Left kidney (tissue), 2 donors: Measurements from ENCODE around the gene ULK2. TPM values are rescaled to one million over a fixed set of nuclear protein-coding genes. Genes with fewer than 3 reads are reported as not detected.
"Not testable (repeated sequence)": the region's sequence is repeated elsewhere in the genome, so short reads cannot be mapped to it uniquely, and the experiment has no call there.

Experiments used
- DNase-seq: peaks from one replicate; pipeline ENCODE4 v3.0.0-alpha.2; 2013
- polyA plus RNA-seq: library from polyadenylated mRNA; unstranded; fragments of 120-200 nt; gene quantifications from one replicate; pipeline ENCODE4 v1.2.1, GENCODE V29; 2013; ENCODE audit not compliant: insufficient read length

ULK2 gene
- polyA plus RNA-seq, 1 donor = 38.8 TPM

- no peak for DNase-seq
These were observed 99.5 kb downstream of the ULK2 start for GRCh38 chr17:19768046-19768782.

- peak; percentile 53 for DNase-seq
These were observed 101.1 kb downstream of the ULK2 start for GRCh38 chr17:19766421-19767270.

- no peak for DNase-seq
These were observed 101.7 kb downstream of the ULK2 start for GRCh38 chr17:19766016-19766415.

- not testable (repeated sequence) for DNase-seq
These were observed 103.7 kb downstream of the ULK2 start for GRCh38 chr17:19763991-19764390.

- no peak for DNase-seq
These were observed 104.3 kb downstream of the ULK2 start for GRCh38 chr17:19763416-19763815.

- DNase-seq = peak; percentile 75
These were observed 105.2 kb downstream of the ULK2 start for GRCh38 chr17:19762515-19762961.

GRCh38 chr17:19760746-19761145 lies 107.0 kb downstream of the ULK2 start:
- no peak for DNase-seq

- no peak for DNase-seq
These were observed 107.9 kb downstream of the ULK2 start for GRCh38 chr17:19759568-19760549.

- no peak for DNase-seq
These were observed 110.1 kb downstream of the ULK2 start for GRCh38 chr17:19757536-19758180.

GRCh38 chr17:19756546-19756945 lies 111.2 kb downstream of the ULK2 start:
- no peak for DNase-seq

- no peak for DNase-seq
These were observed 111.8 kb downstream of the ULK2 start for GRCh38 chr17:19755821-19756510.

- no peak for DNase-seq
These were observed 112.3 kb downstream of the ULK2 start for GRCh38 chr17:19755392-19755791.

GRCh38 chr17:19753661-19754463 lies 113.9 kb downstream of the ULK2 start:
- no peak for DNase-seq

GRCh38 chr17:19753051-19753509 lies 114.7 kb downstream of the ULK2 start:
- no peak for DNase-seq

- no peak for DNase-seq
These were observed 115.3 kb downstream of the ULK2 start for GRCh38 chr17:19752216-19753050.

GRCh38 chr17:19750835-19751234 lies 116.9 kb downstream of the ULK2 start:
- DNase-seq = no peak

GRCh38 chr17:19750020-19750572 lies 117.6 kb downstream of the ULK2 start:
- no peak for DNase-seq

GRCh38 chr17:19748807-19749193 lies 118.9 kb downstream of the ULK2 start:
- DNase-seq = no peak
